Adipocyte (in vitro differentiated cells): Measurements from ENCODE around the gene PRTFDC1.
"Not testable (repeated sequence)": the region's sequence is repeated elsewhere in the genome, so short reads cannot be mapped to it uniquely, and the experiment has no call there.

Experiments
- DNase-seq: peaks from one replicate; pipeline ENCODE4 v3.0.0-alpha.2; 2015; ENCODE audit warnings: low read depth
- H3K27me3 ChIP-seq: replicated peaks from 2 replicates; pipeline ENCODE4 v1.7.0; 2013; ENCODE audit warnings: mild to moderate bottlenecking, low read length, moderate library complexity; ENCODE audit not compliant: control insufficient read depth, insufficient read depth
- H3K36me3 ChIP-seq: 2 replicates; pipeline ENCODE4 v1.7.0; 2013; ENCODE audit warnings: low read length, mild to moderate bottlenecking, moderate library complexity; ENCODE audit not compliant: control insufficient read depth, insufficient read depth, severe bottlenecking
- H3K4me1 ChIP-seq: 2 replicates; pipeline ENCODE4 v1.7.0; 2013; ENCODE audit warnings: mild to moderate bottlenecking, low read length, moderate library complexity; ENCODE audit not compliant: control insufficient read depth, insufficient read depth
- H3K4me3 ChIP-seq: 2 replicates; pipeline ENCODE4 v1.7.0; 2013; ENCODE audit warnings: mild to moderate bottlenecking, low read length, moderate library complexity
- H3K9ac ChIP-seq: 2 replicates; pipeline ENCODE4 v1.7.0; 2013; ENCODE audit warnings: mild to moderate bottlenecking, low read length, moderate library complexity
- H3K9me3 ChIP-seq: 2 replicates; pipeline ENCODE4 v1.7.0; 2013; ENCODE audit warnings: mild to moderate bottlenecking, low read length, moderate library complexity; ENCODE audit not compliant: control insufficient read depth

Gene PRTFDC1

GRCh38 chr10:24982319-24983112 lies 30.1 kb upstream of the PRTFDC1 start:
- H3K36me3 ChIP-seq: no peaks in the 10 kb centered on the region
- no peak for DNase-seq
- no peak overlapping the region for H3K4me3 ChIP-seq
- no peaks in the 10 kb centered on the region for H3K27me3 ChIP-seq
- H3K9me3 ChIP-seq: no peaks in the 10 kb centered on the region
- no peak overlapping the region for H3K9ac ChIP-seq
- peaks cover 16% of the 10 kb centered on the region for H3K4me1 ChIP-seq

DNA sequence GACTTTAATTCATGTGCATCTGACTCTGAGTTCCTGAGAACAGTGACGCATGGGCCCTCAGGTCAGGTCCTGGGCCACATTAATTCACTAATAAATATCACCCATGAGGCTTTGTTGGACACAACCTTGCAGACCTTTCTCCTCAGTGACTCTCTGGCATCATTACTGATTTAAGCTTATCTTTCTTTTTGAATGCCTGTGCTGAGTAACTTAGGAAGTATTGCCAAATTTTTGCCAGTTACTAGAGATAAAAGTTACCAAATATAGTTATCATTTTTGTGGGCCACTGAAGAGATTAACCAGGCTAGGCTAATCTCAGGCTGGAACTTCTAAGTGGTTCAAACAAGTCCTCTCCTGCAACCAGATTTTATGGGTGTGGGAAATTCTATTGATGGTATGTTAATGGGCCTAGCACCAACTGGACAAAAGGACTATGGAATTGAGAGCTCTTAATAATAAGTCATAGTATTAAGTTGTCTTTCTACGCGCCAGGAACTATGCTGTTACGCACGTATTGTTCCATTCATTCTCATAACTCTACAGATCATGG lies 28.8 kb upstream of the PRTFDC1 start:
- DNase-seq: no peak
- no peak overlapping the region for H3K4me3 ChIP-seq

GRCh38 chr10:24979685-24980084 lies 27.3 kb upstream of the PRTFDC1 start:
- DNase-seq: no peak
- Histone ChIP-seq H3K27me3 (no peaks in the 10 kb centered on the region), H3K36me3 (no peaks in the 10 kb centered on the region), H3K4me3 (no peak overlapping the region), H3K4me1 (peaks cover 17% of the 10 kb centered on the region), H3K9me3 (no peaks in the 10 kb centered on the region), H3K9ac (no peak overlapping the region)

More for the DNA sequence above, 28.8 kb upstream of the PRTFDC1 start:
- Histone ChIP-seq H3K9me3 (no peaks in the 10 kb centered on the region), H3K4me1 (peaks cover 16% of the 10 kb centered on the region), H3K9ac (no peak overlapping the region), H3K27me3 (no peaks in the 10 kb centered on the region), H3K36me3 (no peaks in the 10 kb centered on the region)

GRCh38 chr10:24974976-24975375 lies 22.6 kb upstream of the PRTFDC1 start:
- Histone ChIP-seq H3K27me3 (no peaks in the 10 kb centered on the region), H3K4me3 (peak overlapping the region; percentile 54), H3K4me1 (peaks cover 17% of the 10 kb centered on the region), H3K9me3 (no peaks in the 10 kb centered on the region), H3K36me3 (no peaks in the 10 kb centered on the region), H3K9ac (peak overlapping the region; percentile 16)
- DNase-seq: peak; percentile 94

GRCh38 chr10:24973163-24973562 lies 20.8 kb upstream of the PRTFDC1 start:
- no peak overlapping the region for H3K4me3 ChIP-seq
- no peaks in the 10 kb centered on the region for H3K36me3 ChIP-seq
- no peak overlapping the region for H3K9ac ChIP-seq

DNA sequence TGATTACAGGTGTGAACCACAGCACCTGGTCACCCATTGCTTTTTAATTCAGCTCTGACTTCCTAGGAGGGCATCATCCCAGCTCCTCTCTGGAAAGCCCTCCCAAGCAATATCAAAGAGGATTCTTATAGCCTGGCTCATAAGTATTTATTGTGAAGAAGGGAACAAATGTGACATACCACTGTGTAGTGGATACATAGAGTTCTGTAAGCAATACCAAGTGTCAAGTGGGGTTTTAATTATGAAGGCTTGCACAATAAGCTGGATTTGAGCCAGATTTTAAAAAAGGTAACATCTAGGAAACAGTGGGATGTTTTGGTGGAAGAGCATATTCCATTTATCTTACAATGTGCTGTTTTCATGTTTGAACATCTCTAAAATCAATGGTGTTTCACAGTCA lies 19.0 kb upstream of the PRTFDC1 start:
- Histone ChIP-seq H3K9me3 (no peaks in the 10 kb centered on the region), H3K36me3 (no peaks in the 10 kb centered on the region), H3K27me3 (no peaks in the 10 kb centered on the region), H3K4me3 (no peak overlapping the region), H3K4me1 (peaks cover 25% of the 10 kb centered on the region), H3K9ac (no peak overlapping the region)
- DNase-seq: no peak

More at GRCh38 chr10:24973163-24973562, 20.8 kb upstream of the PRTFDC1 start:
- H3K27me3 ChIP-seq: no peaks in the 10 kb centered on the region
- peaks cover 25% of the 10 kb centered on the region for H3K4me1 ChIP-seq
- DNase-seq: no peak
- no peaks in the 10 kb centered on the region for H3K9me3 ChIP-seq

DNA sequence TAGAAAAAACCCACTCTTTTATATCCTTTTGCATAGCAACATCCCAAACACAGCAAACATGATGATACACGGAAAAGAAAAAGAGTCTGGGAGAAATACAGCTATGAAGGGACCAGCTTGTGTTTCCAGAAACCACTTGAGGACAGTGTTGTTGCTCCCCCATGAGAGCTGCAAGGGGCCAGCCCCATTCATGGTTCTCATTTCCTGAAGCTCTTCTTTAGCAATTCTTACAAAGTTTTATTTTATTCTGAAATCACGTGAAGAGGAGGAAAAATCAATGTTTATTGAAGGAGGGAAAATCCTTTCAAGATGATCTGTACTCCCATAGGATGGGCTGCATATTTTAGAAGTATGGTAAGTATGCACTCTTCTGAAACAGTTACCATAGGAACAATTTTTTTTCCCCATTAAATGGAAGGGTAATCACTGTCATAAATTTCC lies 17.5 kb upstream of the PRTFDC1 start:
- no peaks in the 10 kb centered on the region for H3K36me3 ChIP-seq
- DNase-seq: peak; percentile 42
- H3K9ac ChIP-seq: no peak overlapping the region
- H3K9me3 ChIP-seq: no peaks in the 10 kb centered on the region
- H3K4me3 ChIP-seq: no peak overlapping the region
- peaks cover 19% of the 10 kb centered on the region for H3K4me1 ChIP-seq
- no peaks in the 10 kb centered on the region for H3K27me3 ChIP-seq

DNA sequence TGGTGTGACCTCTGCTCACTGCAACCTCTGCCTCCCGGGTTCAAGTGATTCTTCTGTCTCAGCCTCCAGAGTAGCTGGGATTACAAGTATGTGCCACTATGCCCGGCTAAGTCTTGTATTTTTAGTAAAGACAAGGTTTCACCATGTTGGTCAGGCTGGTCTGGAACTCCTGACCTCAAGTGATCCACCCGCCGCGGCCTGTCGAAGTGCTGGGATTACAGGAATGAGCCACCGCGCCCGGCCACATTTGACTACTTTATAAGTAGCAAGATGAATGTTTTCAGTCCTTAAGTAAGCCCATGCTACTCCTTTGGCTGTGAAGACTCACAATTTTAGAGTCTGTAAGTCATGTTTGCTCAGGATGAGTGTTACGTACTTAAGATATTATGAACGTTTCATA lies 16.5 kb upstream of the PRTFDC1 start:
- not testable (repeated sequence) for H3K27me3 ChIP-seq, H3K4me3 ChIP-seq, H3K9me3 ChIP-seq, H3K36me3 ChIP-seq, H3K9ac ChIP-seq, DNase-seq
- peaks cover 11% of the 10 kb centered on the region for H3K4me1 ChIP-seq

DNA sequence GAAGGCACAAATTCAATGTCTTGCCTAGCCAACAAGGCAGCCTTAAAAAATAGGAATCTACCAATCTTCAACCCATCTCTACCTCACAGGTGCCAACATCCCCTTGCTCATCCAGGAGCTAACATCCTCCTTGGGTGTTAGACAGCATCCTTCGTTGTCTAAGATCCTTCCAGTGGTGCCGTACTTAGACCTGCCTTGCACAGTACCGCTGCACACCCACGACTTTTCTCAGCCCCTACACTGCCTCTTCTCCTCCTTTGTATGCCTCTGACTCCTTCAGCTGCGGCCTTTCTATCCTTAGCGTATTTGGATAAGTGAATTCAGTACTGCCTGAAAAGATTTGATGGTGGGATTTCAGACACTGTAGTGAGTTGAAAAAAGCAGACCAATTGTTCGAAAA lies 15.9 kb upstream of the PRTFDC1 start:
- Histone ChIP-seq H3K4me1 (peaks cover 11% of the 10 kb centered on the region), H3K4me3 (no peak overlapping the region), H3K36me3 (no peaks in the 10 kb centered on the region), H3K9ac (no peak overlapping the region), H3K9me3 (no peaks in the 10 kb centered on the region), H3K27me3 (no peaks in the 10 kb centered on the region)
- DNase-seq: no peak

- H3K27me3 ChIP-seq: no peaks in the 10 kb centered on the region
- no peak for DNase-seq
- H3K9ac ChIP-seq: no peak overlapping the region
- peaks cover 11% of the 10 kb centered on the region for H3K4me1 ChIP-seq
- no peak overlapping the region for H3K4me3 ChIP-seq
- H3K36me3 ChIP-seq: no peaks in the 10 kb centered on the region
- no peaks in the 10 kb centered on the region for H3K9me3 ChIP-seq
Measured at GRCh38 chr10:24966962-24967481, 14.6 kb upstream of the PRTFDC1 start.

DNA sequence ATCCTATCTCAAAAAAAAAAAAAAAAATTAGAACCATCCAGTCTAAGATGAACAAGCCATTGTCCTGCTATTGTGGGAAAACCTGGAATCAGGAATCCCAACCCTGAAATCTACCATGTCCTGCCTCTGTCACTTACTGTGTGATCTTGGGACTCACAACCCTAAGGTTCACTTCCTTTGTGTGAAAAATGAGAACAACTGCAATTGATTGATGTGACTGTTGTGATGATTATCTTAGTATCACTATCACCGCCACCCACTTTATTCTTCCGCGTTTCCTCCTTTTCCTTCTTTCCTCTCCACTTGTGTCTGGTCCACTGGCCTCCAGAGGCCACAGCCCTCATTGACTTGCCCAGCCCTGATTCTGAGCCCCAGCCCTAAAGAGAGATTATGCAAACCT lies 12.6 kb upstream of the PRTFDC1 start:
- Histone ChIP-seq H3K4me1 (peaks cover 8% of the 10 kb centered on the region), H3K36me3 (no peaks in the 10 kb centered on the region), H3K9me3 (no peaks in the 10 kb centered on the region), H3K9ac (no peak overlapping the region), H3K4me3 (no peak overlapping the region), H3K27me3 (no peaks in the 10 kb centered on the region)
- DNase-seq: no peak
